DND-41 (cell line): ENCODE measurements around the gene CHSY1.

Experiments used
- CTCF ChIP-seq: IDR thresholded peaks from 2 replicates; pipeline ENCODE4 v1.5.1; 2012; ENCODE audit warnings: borderline replicate concordance, low read length, moderate library complexity, mild to moderate bottlenecking; ENCODE audit not compliant: poor library complexity, severe bottlenecking; ENCODE audit errors: extremely low read depth
- EZH2 ChIP-seq: IDR thresholded peaks from 3 replicates; pipeline ENCODE4 v1.6.1; 2012; ENCODE audit warnings: borderline replicate concordance, low read depth, mild to moderate bottlenecking, moderate library complexity, low read length, inconsistent platforms; ENCODE audit not compliant: severe bottlenecking

DNA sequence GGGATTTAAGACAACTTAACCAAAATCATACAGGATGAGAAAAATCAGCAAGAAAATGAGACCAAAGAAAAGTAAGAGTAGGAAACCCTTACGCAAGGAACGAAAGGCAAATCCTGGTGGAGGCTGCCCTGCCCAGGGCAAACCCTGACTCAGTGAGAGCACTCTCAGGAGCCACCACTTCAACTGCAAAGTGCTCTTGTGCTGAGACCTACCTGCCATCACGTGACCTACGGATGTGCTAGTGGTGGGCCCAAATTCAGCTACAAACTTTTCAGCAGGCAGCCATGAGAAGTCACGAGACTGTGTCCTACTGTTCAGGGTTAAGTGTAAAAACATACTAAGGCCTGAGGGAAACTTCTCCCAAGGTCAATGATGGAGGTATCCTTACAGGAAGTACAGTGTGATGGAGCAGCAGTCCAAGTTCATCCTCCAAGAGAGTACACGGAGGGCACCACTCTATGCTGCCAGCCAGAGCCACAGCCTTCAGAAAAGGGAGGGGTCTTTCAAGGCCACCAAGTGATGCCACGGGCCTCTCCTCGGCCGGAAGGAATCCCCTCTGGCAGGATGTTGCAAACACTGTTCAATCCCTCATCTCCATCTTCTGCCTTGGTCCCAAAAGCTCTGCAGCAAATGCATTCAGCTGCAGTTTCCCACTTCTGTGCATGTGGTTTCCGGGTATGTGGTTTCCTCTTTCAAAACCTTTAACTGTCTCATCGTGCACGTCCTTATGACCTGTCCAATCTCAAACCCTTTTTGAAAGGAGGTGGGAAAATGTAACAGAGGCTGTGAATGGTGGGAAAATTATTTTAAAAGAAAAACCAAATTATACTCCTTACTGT lies 9.5 kb downstream of the CHSY1 start:
- TF ChIP-seq CTCF (no peak), EZH2 (no peak)
